HG02571 (cell line): ENCODE results near the gene USP24.

ENCODE experiments used
- ATAC-seq: cut with Tn5 transposase; IDR thresholded peaks from one replicate; pipeline ENCODE4 v1.9.1; 2021; ENCODE audit warnings: mild to moderate bottlenecking, moderate library complexity; ENCODE audit not compliant: unreplicated experiment

The USP24 gene

GRCh38 chr1:55073187-55073916 lies 141.8 kb downstream of the USP24 start:
- ATAC-seq = no peak

GRCh38 chr1:55071477-55071876 lies 143.7 kb downstream of the USP24 start:
- ATAC-seq = no peak

- ATAC-seq = no peak
Measured at GRCh38 chr1:55070293-55071164, 144.6 kb downstream of the USP24 start.

GRCh38 chr1:55069280-55069679 lies 145.9 kb downstream of the USP24 start:
- ATAC-seq = no peak

- ATAC-seq = no peak
Measured at GRCh38 chr1:55068638-55069037, 146.5 kb downstream of the USP24 start.

- no peak for ATAC-seq
Measured at GRCh38 chr1:55067914-55068313, 147.2 kb downstream of the USP24 start.

- ATAC-seq = no peak
Measured at GRCh38 chr1:55067022-55067778, 148.0 kb downstream of the USP24 start.

GRCh38 chr1:55065648-55066047 lies 149.5 kb downstream of the USP24 start:
- ATAC-seq = no peak

- ATAC-seq = no peak
Measured at GRCh38 chr1:55064861-55065263, 150.3 kb downstream of the USP24 start.

- ATAC-seq = no peak
Measured at GRCh38 chr1:55064071-55064581, 151.0 kb downstream of the USP24 start.

GRCh38 chr1:55063577-55063942 lies 151.6 kb downstream of the USP24 start:
- no peak for ATAC-seq

- no peak for ATAC-seq
Measured at GRCh38 chr1:55062801-55063576, 152.2 kb downstream of the USP24 start.

- no peak for ATAC-seq
Measured at GRCh38 chr1:55061706-55062321, 153.3 kb downstream of the USP24 start.

- no peak for ATAC-seq
Measured at GRCh38 chr1:55061000-55061705, 154.0 kb downstream of the USP24 start.

GRCh38 chr1:55060133-55060999 lies 154.8 kb downstream of the USP24 start:
- no peak for ATAC-seq

- ATAC-seq = no peak
Measured at GRCh38 chr1:55059302-55060132, 155.6 kb downstream of the USP24 start.

GRCh38 chr1:55057956-55058298 lies 157.2 kb downstream of the USP24 start:
- ATAC-seq = no peak
